Uterus (tissue), 4 donors: ENCODE measurements around the gene ITGA6. TPM values are rescaled to one million over a fixed set of nuclear protein-coding genes. Genes with fewer than 3 reads are reported as not detected.

ENCODE experiments used
- DNase-seq, 2 donors: peaks; one replicate each; pipeline ENCODE4 v3.0.0-alpha.2; 2019 to 2020
- H3K27ac ChIP-seq, 2 donors: fragments of 200-600 bp; sonication (generic); 1 replicate in 1 of 2; 2 replicates in 1 of 2; pipeline ENCODE4 v1.5.1; 2016 to 2018
- H3K27me3 ChIP-seq, 2 donors: fragments of 200-600 bp; sonication (generic); one replicate each; pipeline ENCODE4 v1.5.1; 2018 to 2019; ENCODE audit warnings: control low read depth in 1 of 2
- H3K36me3 ChIP-seq, 2 donors: fragments of 200-600 bp; sonication (generic); one replicate each; pipeline ENCODE4 v1.5.1; 2019; ENCODE audit warnings: control low read depth in 1 of 2
- H3K4me1 ChIP-seq, 2 donors: fragments of 200-600 bp; sonication (generic); one replicate each; pipeline ENCODE4 v1.5.1; 2018 to 2019; ENCODE audit warnings: control low read depth in 1 of 2
- H3K4me3 ChIP-seq, 2 donors: fragments of 200-600 bp; sonication (generic); 1 replicate in 1 of 2; 2 replicates in 1 of 2; pipeline ENCODE4 v1.5.1; 2018 to 2019; ENCODE audit warnings: mild to moderate bottlenecking in 1 of 2
- H3K9me3 ChIP-seq, 2 donors: fragments of 200-600 bp; sonication (generic); one replicate each; pipeline ENCODE4 v1.5.1; 2019; ENCODE audit warnings: control low read depth in 1 of 2
- CTCF ChIP-seq, 4 experiments: fragments of 200-600 bp in 2 of 4; fragments of 450-650 bp in 2 of 4; sonication (generic) in 2 of 4; IDR thresholded peaks; one replicate each; pipeline ENCODE4 v1.5.1; 2016 to 2019; ENCODE audit warnings: antibody characterized with exemption in 4 of 4, mild to moderate bottlenecking in 2 of 4, moderate library complexity in 1 of 4
- POLR2A ChIP-seq, 2 donors: fragments of 450-650 bp; IDR thresholded peaks; one replicate each; pipeline ENCODE4 v1.6.1; 2016; ENCODE audit warnings: antibody characterized with exemption in 2 of 2, mild to moderate bottlenecking in 1 of 2, moderate library complexity in 1 of 2
- intact Hi-C: fragments of 100-400 bp; cut with DNase I; formaldehyde crosslinking; loops from one replicate; pipeline ENCODE4 v1.15.1; 2023; ENCODE audit warnings: low total_unique reads
- total RNA-seq, 4 donors: library from RNA; depleted of rRNA in 3 of 4; stranded (reverse); fragments of >200 nt in 3 of 4; gene quantifications; one replicate each; pipeline versions ENCODE4 v1.1.0 to v1.2.4, GENCODE V29; 2014 to 2023
- donor health status: DM: yes; HTN: yes; CAD: no.

ITGA6 gene
- total RNA-seq, 4 donors from 2014 or later = 57.4 to 195 (median 120) TPM

DNA sequence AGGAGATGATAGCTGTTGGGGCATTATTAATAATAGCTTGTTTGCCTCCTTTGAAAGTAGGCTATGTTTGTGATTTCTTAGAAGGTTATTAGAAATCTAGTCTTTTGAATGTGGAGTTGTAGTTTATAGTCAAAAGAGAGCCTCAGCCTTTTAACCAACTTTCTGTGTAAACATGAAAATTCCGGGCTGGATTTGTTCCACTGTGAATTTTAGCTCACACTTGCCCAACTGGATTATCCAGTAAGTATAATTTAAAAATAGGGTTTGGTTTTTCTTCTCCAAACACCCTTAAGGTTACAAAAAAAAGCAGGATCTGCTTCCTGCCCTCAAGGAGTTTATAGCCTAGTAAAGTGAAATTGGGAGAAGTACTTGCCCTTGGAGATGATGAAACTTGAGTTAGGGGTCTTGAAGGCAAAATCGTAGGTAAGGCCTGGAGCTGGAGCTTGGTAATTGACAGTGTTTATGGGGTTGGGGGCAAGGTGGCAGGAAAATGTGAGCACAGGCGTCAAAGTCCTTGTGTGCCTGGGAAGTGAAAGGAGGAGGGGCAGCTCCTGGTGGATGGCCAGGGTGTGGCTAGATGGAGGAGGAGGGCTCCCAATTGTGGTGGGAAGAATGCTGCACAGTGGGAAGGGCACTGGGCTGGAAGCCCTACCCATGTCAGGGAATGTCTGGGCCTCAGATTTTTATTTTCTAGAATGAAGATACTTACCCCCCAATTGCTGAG, 21.3 kb downstream of the ITGA6 start:
- no peak overlapping the region for H3K27ac ChIP-seq
- TF ChIP-seq CTCF (IDR thresholded peaks at IDR 0.05) (no peak), POLR2A (IDR thresholded peaks at IDR 0.05) (no peak)
- H3K27me3 ChIP-seq = no peaks in the 10 kb centered on the region
- H3K9me3 ChIP-seq = no peaks in the 10 kb centered on the region
- no peaks in the 10 kb centered on the region for H3K4me1 ChIP-seq
- H3K36me3 ChIP-seq = no peaks in the 10 kb centered on the region
- DNase-seq = no peak
- no peak overlapping the region for H3K4me3 ChIP-seq
- intact Hi-C loops = no loop called here

DNA sequence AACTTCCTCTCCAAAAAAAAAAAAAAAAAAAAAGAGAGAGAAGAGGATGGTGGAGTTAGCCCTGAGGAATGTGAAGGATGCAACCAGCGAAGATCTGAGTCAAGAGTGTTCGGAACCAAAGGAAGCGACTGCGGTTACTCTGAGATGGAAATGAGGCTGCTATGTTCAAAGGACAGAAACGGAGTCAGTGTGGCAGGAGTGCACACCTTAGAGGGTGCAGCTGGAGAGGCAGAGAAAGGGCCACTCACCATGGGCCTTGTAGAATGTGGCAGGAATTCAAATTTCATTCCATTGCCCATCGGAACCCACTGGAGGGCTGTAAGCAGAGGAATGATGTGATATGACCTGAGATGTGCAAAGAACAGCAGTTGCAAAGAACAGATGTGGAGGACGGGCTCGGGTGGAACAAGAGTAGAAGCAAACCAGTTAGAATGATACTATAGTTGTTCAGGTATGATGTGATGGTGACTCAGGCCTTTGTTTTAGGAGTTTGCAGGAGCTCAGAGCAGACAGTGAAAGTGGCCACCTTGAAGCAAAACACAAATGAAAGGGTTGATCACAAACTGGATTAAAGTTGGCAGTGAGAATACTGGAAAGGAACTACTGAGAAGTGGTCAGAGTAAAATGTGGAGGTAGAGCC, 22.6 kb downstream of the ITGA6 start:
- no peak overlapping the region for H3K27ac ChIP-seq
- H3K4me3 ChIP-seq = no peak overlapping the region
- H3K4me1 ChIP-seq = no peaks in the 10 kb centered on the region
- H3K36me3 ChIP-seq = no peaks in the 10 kb centered on the region
- H3K9me3 ChIP-seq = no peaks in the 10 kb centered on the region
- TF ChIP-seq POLR2A (IDR thresholded peaks at IDR 0.05) (no peak), CTCF (IDR thresholded peaks at IDR 0.05) (no peak)
- no peaks in the 10 kb centered on the region for H3K27me3 ChIP-seq
- DNase-seq = no peak
- intact Hi-C loops = no loop called here

GRCh38 chr2:172451923-172452322, 24.5 kb downstream of the ITGA6 start:
- Histone ChIP-seq H3K4me1 (no peaks in the 10 kb centered on the region), H3K36me3 (no peaks in the 10 kb centered on the region), H3K9me3 (no peaks in the 10 kb centered on the region), H3K4me3 (no peak overlapping the region), H3K27me3 (no peaks in the 10 kb centered on the region), H3K27ac (no peak overlapping the region)
- TF ChIP-seq POLR2A (IDR thresholded peaks at IDR 0.05) (no peak), CTCF (IDR thresholded peaks at IDR 0.05) (no peak)
- no peak for DNase-seq
- intact Hi-C loops = no loop called here

DNA sequence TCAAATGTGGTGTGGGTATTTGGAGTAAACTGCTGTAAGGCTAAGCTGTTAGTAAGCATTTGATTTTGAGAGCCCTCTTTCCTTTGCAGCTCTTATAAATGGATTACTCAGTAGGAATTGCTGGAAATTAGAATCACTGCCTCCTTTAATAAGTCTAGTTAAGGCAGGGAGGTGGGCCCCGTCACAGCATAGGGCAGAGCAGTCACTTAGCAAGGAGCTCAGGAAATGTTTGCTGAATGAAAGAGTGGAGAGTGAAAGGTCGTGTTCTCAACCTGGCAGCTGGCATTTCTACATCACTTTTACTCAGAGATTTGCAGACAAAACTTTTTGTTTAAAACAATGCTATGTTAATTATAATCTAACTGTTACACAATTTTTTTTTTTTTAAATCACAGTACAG, 25.5 kb downstream of the ITGA6 start:
- Histone ChIP-seq H3K4me3 (no peak overlapping the region), H3K9me3 (no peaks in the 10 kb centered on the region), H3K4me1 (no peaks in the 10 kb centered on the region), H3K27me3 (no peaks in the 10 kb centered on the region), H3K36me3 (no peaks in the 10 kb centered on the region), H3K27ac (no peak overlapping the region)
- intact Hi-C loops = no loop called here
- no peak for DNase-seq
- TF ChIP-seq POLR2A (IDR thresholded peaks at IDR 0.05) = no peak
- TF ChIP-seq CTCF (IDR thresholded peaks at IDR 0.05) = no peak

DNA sequence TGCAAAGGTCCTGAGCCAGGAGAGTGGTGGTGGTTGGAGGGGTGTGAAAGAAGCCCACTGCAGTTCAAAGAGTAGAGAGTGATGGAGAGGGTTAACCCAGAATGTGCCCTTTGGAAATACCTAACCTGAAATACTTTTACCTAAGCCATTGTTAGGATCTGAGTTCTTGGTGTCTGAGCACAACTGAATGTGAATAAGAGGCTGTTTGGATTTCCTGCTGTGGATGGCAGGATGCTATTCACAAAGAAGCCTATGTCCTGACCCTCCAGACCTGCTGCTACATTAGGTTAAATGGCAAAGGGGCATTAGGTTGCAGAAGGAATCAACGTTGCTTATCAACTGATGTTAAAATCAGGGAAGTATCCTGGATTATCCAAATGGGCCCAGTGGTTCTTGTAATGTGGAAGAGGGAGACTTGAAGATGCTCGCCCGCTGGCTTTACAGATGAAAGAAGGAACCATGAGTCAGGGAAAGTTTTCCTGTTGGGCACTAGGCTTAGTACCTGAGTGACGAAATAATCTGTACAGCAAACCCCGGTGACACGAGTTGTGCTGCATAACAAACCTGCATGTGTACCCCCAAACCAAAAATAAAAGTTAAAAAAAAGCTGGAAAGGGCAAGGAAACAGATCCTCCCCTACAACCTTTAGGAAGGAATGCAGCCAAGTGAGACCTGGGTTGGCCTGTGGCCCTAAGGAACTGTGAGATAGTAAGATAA, 27.2 kb downstream of the ITGA6 start:
- H3K4me1 ChIP-seq = peaks cover 0 to 5% of the 10 kb centered on the region in 2 donors
- intact Hi-C loops = no loop called here
- no peak overlapping the region for H3K27ac ChIP-seq
- TF ChIP-seq POLR2A (IDR thresholded peaks at IDR 0.05) (no peak), CTCF (IDR thresholded peaks at IDR 0.05) (no peak)
- H3K9me3 ChIP-seq = no peaks in the 10 kb centered on the region
- DNase-seq = no peak
- no peaks in the 10 kb centered on the region for H3K27me3 ChIP-seq
- no peaks in the 10 kb centered on the region for H3K36me3 ChIP-seq
- no peak overlapping the region for H3K4me3 ChIP-seq
